Fibroblast of mammary gland (primary cell): ENCODE measurements around the gene LYVE1.

Source experiments
- DNase-seq: peaks from one replicate; pipeline ENCODE4 v3.0.0-alpha.2; 2010; ENCODE audit warnings: low read depth
- H3K4me3 ChIP-seq: 2 replicates; pipeline ENCODE4 v1.5.1; 2011; ENCODE audit warnings: low read depth, mild to moderate bottlenecking, low read length, moderate library complexity; ENCODE audit not compliant: control insufficient read depth
- CTCF ChIP-seq: conservative IDR thresholded peaks from 2 replicates; pipeline ENCODE4 v1.5.1; 2011; ENCODE audit warnings: low read depth, low read length, inconsistent platforms; ENCODE audit not compliant: control insufficient read depth, insufficient read depth

LYVE1 gene

GRCh38 chr11:10606536-10607208 is 38.2 kb upstream of the LYVE1 start:
- no peak overlapping the region for H3K4me3 ChIP-seq
- peak; percentile 60 for DNase-seq
- TF ChIP-seq CTCF = no peak

GRCh38 chr11:10605941-10606381 is 37.5 kb upstream of the LYVE1 start:
- no peak overlapping the region for H3K4me3 ChIP-seq
- no peak for TF ChIP-seq CTCF
- DNase-seq = peak; percentile 70

DNA sequence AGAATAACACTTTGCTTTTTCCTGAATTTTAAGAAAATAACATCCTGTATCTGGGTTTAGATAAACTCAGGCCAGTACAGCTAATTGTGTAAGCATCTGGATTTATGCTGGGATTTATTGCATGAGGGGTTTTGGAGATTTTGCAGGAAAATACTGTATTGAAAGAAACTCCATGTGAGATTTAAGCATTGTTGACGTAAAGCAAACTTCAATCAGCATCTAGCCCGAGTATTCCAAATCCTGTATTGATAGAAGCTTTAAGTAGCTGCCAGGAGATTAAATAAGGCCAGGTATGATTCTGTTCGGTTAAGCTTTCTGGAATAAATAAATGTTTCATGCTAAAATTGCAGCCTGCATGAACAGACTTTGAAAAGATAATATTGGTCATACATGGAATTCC is 36.3 kb upstream of the LYVE1 start:
- H3K4me3 ChIP-seq = no peak overlapping the region
- TF ChIP-seq CTCF = no peak
- no peak for DNase-seq

DNA sequence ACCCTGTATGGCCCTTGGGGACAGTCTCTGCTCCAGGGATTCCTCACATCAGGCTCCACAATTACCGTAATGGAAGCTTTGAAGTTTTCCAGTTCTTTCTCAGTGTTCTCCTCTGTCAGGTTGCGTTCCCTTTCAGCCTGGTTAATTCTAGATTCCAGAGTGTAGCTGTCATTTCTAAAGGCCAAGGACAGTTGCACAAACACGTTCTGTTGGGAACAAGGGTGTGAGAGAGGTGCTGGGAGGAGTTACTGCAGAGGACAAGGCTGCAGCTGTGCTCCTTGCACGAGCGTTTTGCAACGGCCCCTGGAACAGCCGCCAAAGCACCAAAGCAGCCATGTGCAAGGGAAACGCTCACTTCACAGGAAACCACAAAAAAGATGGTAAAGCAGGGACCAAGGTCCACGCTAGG is 35.9 kb upstream of the LYVE1 start:
- peak; percentile 27 for DNase-seq
- no peak overlapping the region for H3K4me3 ChIP-seq
- TF ChIP-seq CTCF = no peak

GRCh38 chr11:10603721-10604297 is 35.3 kb upstream of the LYVE1 start:
- no peak overlapping the region for H3K4me3 ChIP-seq
- DNase-seq = no peak
- TF ChIP-seq CTCF = no peak

DNA sequence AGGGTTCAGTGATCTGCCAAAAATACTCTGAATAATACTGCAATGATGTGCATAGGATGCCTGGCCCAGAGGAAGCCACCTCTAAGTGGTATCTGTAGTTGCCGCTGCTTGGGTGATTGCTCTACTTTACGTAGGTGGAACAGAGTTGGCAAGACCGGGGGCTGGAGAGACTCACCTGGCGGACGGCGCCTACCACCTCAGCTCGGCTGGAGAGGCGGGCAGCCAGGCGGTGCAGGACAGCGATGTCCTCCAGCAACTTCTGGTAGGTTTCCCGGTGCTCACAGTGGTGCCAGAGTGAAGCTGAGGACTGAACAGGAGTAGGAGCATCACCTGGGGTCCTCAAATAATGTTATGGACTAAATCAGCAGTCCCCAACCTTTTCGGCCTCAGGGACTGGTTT is 34.5 kb upstream of the LYVE1 start:
- TF ChIP-seq CTCF = no peak
- no peak for DNase-seq
- no peak overlapping the region for H3K4me3 ChIP-seq
